ENCODE results near the gene C1QTNF3.

Gene C1QTNF3

DNA sequence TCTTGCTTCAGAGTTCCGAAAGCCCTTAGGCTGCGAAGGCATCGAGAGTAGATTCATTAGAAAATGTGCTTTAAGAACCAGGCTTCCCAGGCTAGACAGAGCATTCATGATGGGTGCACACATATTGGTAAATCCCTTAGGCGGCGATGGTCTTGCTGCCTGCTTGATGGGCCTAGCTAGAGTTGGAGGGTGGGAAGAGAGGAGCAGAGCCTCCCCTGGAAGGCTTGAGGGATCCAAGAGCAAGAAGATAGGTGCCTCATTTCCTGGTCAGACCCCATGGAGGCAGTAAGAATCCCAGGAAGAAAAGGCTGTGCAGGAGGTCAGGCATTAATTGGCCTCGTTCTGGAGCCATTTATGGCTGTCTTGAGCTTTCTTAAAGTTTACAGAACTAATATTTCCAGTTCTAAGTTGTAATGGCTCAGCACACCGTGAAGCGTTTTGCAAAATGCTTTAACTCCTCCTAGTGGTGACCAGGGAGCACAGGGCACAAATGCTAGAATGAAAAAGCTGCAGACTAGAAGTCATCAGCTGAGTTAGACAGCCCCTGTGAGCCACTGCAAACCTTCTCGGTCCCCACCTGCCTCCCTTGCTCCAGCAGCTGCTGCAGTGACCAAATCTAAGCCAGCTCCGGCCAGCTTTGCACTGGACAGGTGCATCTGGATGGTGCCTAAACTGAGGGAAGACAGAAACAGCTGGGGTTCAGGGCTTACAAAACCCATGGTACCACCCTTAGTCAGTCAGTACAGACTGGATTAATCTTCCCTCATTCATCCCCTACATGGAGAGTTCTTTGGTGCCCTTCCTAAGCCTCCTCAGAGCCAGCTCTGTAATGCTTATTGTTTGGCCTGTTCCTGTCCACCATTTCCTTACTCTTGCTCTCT, 73.2 kb downstream of the C1QTNF3 start:
- peak; percentile 88 for TF ChIP-seq CTCF (IDR thresholded peaks at IDR 0.05; ENCODE audit: low read depth, low read length)
- DNase-seq (ENCODE audit: low read depth in 2 of 2), result peak; percentile 80
- no peak overlapping the region for H3K4me3 ChIP-seq (replicated peaks in 1 of 2; ENCODE audit: low read depth in 2 of 2, low read length in 2 of 2)

DNA sequence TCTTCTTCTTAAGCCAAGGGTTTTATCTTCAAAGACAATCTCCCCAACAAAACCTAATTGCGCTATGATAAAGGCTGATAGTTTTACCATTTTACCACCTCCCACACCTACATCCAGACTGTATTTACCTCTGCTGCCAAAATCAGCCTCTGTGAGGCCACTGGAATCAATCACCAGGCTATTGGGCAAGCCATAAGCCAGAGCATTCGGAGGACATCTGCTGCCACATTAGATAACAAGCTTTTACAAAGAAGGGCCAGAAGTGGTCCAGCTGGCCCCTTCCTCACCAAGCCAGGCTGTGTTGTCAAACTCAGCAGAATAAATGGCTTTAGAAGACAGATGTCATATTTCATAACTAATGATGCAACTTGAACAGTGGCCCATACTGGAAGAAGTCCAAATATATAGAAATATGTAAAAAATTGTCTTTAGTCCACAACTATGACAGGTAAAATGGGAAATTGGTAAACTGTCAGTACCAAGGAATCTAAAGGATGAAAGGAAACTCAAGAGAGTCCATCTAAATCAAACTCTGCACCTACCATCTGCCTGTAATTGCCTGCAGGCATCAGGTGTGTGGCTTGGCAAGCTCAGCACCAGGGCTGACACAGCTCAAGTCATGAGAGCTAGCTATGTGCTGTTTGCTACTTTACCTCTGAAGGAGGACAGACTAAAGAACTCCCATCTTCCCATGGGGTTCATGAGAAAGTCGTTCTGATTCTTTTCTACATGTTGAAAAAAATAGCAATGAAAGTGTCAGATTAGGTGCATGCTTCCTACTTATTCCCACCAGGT, 74.6 kb downstream of the C1QTNF3 start:
- no peak for DNase-seq (ENCODE audit: low read depth in 2 of 2)
- H3K4me3 ChIP-seq (replicated peaks in 1 of 2; ENCODE audit: low read depth in 2 of 2, low read length in 2 of 2), result no peak overlapping the region
- TF ChIP-seq CTCF (IDR thresholded peaks at IDR 0.05; ENCODE audit: low read depth, low read length), result no peak
